HepG2 (cell line): ENCODE measurements around the gene ACADVL. TPM values are rescaled to one million over a fixed set of nuclear protein-coding genes. Genes with fewer than 3 reads are reported as not detected.

Source experiments
- ARHGAP35 ChIP-seq: sonication (generic); formaldehyde crosslinking; IDR thresholded peaks from 2 replicates; pipeline ENCODE4 v1.9.0; 2022; ENCODE audit warnings: mild to moderate bottlenecking, inconsistent platforms, moderate library complexity, missing genetic modification reagents, borderline replicate concordance
- ARID5B ChIP-seq: IDR thresholded peaks from 2 replicates; pipeline ENCODE4 v1.4.0; 2020; ENCODE audit warnings: mild to moderate bottlenecking, missing genetic modification reagents
- BRCA1 ChIP-seq: sonication (generic); formaldehyde crosslinking; IDR thresholded peaks from 2 replicates; pipeline ENCODE4 v1.4.0; 2020; ENCODE audit warnings: missing genetic modification reagents
- DMAP1 ChIP-seq: IDR thresholded peaks from 2 replicates; pipeline ENCODE4 v1.6.1; 2016
- EHMT2 ChIP-seq: fragments of 200-600 bp; sonication (generic); IDR thresholded peaks from 2 replicates; pipeline ENCODE4 v1.7.0; 2017; ENCODE audit warnings: antibody characterized with exemption, low read depth, low read length, borderline replicate concordance
- GLI4 ChIP-seq: sonication (generic); formaldehyde crosslinking; IDR thresholded peaks from 2 replicates; pipeline ENCODE4 v1.5.1; 2020; ENCODE audit warnings: missing genetic modification reagents, mild to moderate bottlenecking, moderate library complexity, borderline replicate concordance
- HHEX ChIP-seq: IDR thresholded peaks from 2 replicates; pipeline ENCODE4 v1.6.1; 2016; ENCODE audit warnings: control low read depth
- MBD4 ChIP-seq: IDR thresholded peaks from 2 replicates; pipeline ENCODE4 v1.6.1; 2012; ENCODE audit warnings: low read length, inconsistent platforms, borderline replicate concordance
- PTBP1 ChIP-seq: fragments of 200-400 bp; formaldehyde crosslinking; IDR thresholded peaks from 2 replicates; pipeline ENCODE4 v1.6.1; 2018; ENCODE audit warnings: low read length, low read depth; ENCODE audit not compliant: poor library complexity, severe bottlenecking
- SNAI1 ChIP-seq: sonication (generic); formaldehyde crosslinking; IDR thresholded peaks from 2 replicates; pipeline ENCODE4 v1.5.0; 2020; ENCODE audit warnings: mild to moderate bottlenecking, missing genetic modification reagents, borderline replicate concordance
- U2AF2 ChIP-seq: fragments of 200-400 bp; formaldehyde crosslinking; IDR thresholded peaks from 2 replicates; pipeline ENCODE4 v1.6.1; 2017; ENCODE audit warnings: low read depth, mild to moderate bottlenecking, low read length
- ZNF253 ChIP-seq: sonication (generic); formaldehyde crosslinking; IDR thresholded peaks from 2 replicates; pipeline ENCODE4 v1.8.0; 2022; ENCODE audit warnings: mild to moderate bottlenecking, missing genetic modification reagents, borderline replicate concordance
- ZNF30 ChIP-seq: sonication (generic); formaldehyde crosslinking; IDR thresholded peaks from 2 replicates; pipeline ENCODE4 v1.5.0; 2020; ENCODE audit warnings: mild to moderate bottlenecking, missing genetic modification reagents
- ZNF432 ChIP-seq: sonication (generic); formaldehyde crosslinking; IDR thresholded peaks from 2 replicates; pipeline ENCODE4 v1.5.0; 2020; ENCODE audit warnings: missing genetic modification reagents, mild to moderate bottlenecking, borderline replicate concordance
- ZNF512B ChIP-seq: sonication (generic); formaldehyde crosslinking; IDR thresholded peaks from 2 replicates; pipeline ENCODE4 v1.5.1; 2020; ENCODE audit warnings: missing genetic modification reagents, mild to moderate bottlenecking, borderline replicate concordance
- ZNF660 ChIP-seq: sonication (generic); formaldehyde crosslinking; IDR thresholded peaks from 2 replicates; pipeline ENCODE4 v1.5.1; 2020; ENCODE audit warnings: mild to moderate bottlenecking, low read depth, missing genetic modification reagents, borderline replicate concordance
- ZNF788 ChIP-seq: sonication (generic); formaldehyde crosslinking; IDR thresholded peaks from 2 replicates; pipeline ENCODE4 v1.5.0; 2020; ENCODE audit warnings: mild to moderate bottlenecking, missing genetic modification reagents, borderline replicate concordance
- ZSCAN31 ChIP-seq: sonication (generic); formaldehyde crosslinking; IDR thresholded peaks from 2 replicates; pipeline ENCODE4 v1.5.0; 2020; ENCODE audit warnings: low read depth, mild to moderate bottlenecking, missing genetic modification reagents
- polyA plus RNA-seq, 8 experiments: library from polyadenylated mRNA; depleted of rRNA in 3 of 8; stranded (reverse) in 7 of 8; unstranded in 1 of 8; fragments of >200 nt; fragmentation: Illumina TruSeq in 4 of 8; extraction: Trizol in 4 of 8; gene quantifications; 2 replicates each; pipeline versions ENCODE4 v1.2.1 to v1.2.3, GENCODE V29; 2011 to 2016; ENCODE audit warnings: low read depth in 4 of 8, missing spikeins in 1 of 8, mixed read lengths in 1 of 8; ENCODE audit not compliant: insufficient read depth in 1 of 8
- total RNA-seq, 5 experiments: library from RNA; depleted of rRNA; stranded (reverse); fragments of >200 nt; fragmentation: Illumina TruSeq; extraction: Trizol; gene quantifications; 2 replicates each; pipeline ENCODE4 v1.2.3, GENCODE V29; 2016; ENCODE audit warnings: low read depth in 1 of 5
- TF ChIP-seq, protein P1 (sequence below): sonication (generic); formaldehyde crosslinking; IDR thresholded peaks from 2 replicates; pipeline ENCODE4 v1.4.0; 2020; ENCODE audit warnings: missing genetic modification reagents

The ACADVL gene
- total and polyA plus RNA-seq, 2 of the 13 experiments (the other 11 are each of a cell fraction or from before 2014, with no cell fraction given) = 219 to 412 TPM

DNA sequence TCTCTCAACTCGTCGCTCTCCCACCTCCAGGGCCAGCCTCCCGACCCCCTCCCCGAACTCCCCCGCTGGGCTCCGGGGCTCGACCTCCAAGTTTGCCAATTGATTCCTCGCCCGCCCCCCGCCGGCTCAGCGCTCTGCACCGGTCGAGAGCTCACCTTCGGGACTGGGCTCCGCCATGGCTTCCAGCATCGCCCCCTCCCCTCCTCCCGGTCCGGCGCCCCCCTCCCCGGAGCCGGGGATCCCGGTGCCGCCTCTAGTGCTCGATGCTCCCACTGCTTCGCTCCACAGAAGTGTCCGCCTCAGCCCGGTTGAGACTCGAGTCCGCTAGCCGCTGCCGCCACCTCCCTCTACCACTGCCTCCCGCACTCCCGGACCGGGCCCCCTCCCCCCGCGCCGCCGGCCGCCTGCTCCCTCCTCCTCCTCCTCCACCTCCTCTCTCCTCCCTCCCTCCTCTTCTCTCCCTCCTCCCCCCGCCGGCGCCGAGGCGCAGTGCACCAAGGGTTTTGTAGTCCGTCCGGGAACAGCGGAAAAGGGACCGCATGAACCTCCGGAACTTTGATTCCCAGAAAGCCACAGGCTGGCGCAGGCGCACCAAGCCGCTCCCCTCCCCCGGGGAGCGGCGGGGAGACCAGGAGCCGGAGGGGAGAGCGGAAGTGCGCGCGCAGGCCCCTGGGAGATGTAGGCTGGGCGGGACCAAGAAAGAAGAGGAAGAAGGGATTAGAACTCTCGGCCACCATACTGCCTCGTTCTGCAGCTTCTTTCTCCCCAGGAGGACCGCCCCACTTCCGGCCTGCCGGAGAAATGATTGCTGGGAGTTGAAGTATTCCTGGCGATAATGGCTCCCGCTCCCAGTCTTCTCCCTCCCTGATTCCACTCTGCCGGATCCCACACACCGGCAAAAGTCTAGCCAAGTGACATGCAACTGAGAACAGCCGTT lies 19.6 kb downstream of the ACADVL start, which contains the start of gene PHF23 (continued):
- no peak for TF ChIP-seq ZNF512B
- no peak for TF ChIP-seq ZNF253 (CRISPR knock-in tag)
- TF ChIP-seq ZNF432 (CRISPR knock-in tag) = no peak
- no peak for TF ChIP-seq SNAI1 (CRISPR knock-in tag)
- TF ChIP-seq ARHGAP35 (CRISPR knock-in tag) = peak; percentile 24; the same call in 1 of the 2 replicates
- TF ChIP-seq DMAP1 (CRISPR knock-in tag) = no peak
- TF ChIP-seq ZNF30 = no peak
- no peak for TF ChIP-seq U2AF2
- TF ChIP-seq HHEX (CRISPR knock-in tag) = no peak
- peak; percentile 71; the same call in 1 of the 2 replicates for TF ChIP-seq ZNF788 (CRISPR knock-in tag)
- TF ChIP-seq, protein P1, sequence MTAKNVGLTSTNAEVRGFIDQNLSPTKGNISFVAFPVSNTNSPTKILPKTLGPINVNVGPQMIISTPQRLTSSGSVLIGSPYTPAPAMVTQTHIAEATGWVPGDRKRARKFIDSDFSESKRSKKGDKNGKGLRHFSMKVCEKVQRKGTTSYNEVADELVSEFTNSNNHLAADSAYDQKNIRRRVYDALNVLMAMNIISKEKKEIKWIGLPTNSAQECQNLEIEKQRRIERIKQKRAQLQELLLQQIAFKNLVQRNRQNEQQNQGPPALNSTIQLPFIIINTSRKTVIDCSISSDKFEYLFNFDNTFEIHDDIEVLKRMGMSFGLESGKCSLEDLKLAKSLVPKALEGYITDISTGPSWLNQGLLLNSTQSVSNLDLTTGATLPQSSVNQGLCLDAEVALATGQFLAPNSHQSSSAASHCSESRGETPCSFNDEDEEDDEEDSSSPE = peak; percentile 39; the same call in 1 of the 2 replicates
- no peak for TF ChIP-seq MBD4
- TF ChIP-seq PTBP1 = peak; percentile 84
- no peak; the same call in 1 of the 2 replicates for TF ChIP-seq ARID5B (CRISPR knock-in tag)
- TF ChIP-seq ZSCAN31 (CRISPR knock-in tag) = no peak
- no peak for TF ChIP-seq ZNF660 (CRISPR knock-in tag)
- TF ChIP-seq EHMT2 = no peak
- TF ChIP-seq GLI4 (CRISPR knock-in tag) = 0 out of 2 replicates have a peak, but pooled peaks have one; percentile 52
- TF ChIP-seq BRCA1 (CRISPR knock-in tag) = no peak
